GM19240 (cell line): Measurements from ENCODE around the gene ZNF76.

Source experiments
- DNase-seq: peaks from one replicate; pipeline ENCODE4 v3.0.0; 2011; ENCODE audit warnings: low spot score; ENCODE audit not compliant: insufficient read length

ZNF76 gene

GRCh38 chr6:35236223-35236622, 23.3 kb upstream of the ZNF76 start:
- DNase-seq = no peak

GRCh38 chr6:35237476-35237875, 22.1 kb upstream of the ZNF76 start:
- no peak for DNase-seq

DNA sequence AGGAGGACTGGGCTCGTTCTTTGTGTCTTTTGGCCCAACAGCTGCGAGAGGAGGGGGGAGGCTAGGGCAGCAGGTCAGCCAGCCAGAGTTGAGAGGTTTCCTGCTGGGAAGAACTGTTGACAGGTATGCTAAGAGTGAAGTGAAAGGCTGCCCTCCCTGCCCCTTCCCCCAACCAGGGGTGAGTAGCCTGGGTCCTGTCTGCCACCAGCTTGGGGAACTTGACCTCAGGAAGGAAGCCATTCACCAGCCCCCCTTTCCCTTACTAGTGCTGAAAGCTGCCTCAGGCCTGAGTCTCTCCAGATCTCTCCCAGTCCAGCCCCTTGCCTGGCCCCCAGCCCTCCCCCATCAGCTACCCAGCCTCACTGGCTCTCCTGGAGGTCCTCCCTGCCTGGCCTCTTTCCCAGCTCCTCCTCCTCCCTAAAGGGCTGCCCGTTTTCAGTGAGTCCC, 20.7 kb upstream of the ZNF76 start:
- no peak for DNase-seq

DNA sequence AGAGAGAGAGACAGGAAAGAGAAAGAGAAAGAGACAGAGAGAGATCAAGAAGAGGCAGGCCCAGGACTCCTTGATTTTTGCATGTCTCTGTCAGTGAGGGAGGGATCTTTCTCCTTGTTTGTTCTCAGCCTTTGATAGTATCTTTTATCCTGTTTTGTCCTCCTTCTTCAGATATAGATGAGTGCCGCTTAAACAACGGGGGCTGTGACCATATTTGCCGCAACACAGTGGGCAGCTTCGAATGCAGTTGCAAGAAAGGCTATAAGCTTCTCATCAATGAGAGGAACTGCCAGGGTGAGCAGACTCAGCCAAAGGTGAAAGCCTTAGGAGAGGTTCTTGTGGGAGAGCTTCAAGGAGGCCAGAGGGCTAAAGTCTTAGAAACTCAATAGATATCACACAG, 20.0 kb upstream of the ZNF76 start:
- no peak for DNase-seq

DNA sequence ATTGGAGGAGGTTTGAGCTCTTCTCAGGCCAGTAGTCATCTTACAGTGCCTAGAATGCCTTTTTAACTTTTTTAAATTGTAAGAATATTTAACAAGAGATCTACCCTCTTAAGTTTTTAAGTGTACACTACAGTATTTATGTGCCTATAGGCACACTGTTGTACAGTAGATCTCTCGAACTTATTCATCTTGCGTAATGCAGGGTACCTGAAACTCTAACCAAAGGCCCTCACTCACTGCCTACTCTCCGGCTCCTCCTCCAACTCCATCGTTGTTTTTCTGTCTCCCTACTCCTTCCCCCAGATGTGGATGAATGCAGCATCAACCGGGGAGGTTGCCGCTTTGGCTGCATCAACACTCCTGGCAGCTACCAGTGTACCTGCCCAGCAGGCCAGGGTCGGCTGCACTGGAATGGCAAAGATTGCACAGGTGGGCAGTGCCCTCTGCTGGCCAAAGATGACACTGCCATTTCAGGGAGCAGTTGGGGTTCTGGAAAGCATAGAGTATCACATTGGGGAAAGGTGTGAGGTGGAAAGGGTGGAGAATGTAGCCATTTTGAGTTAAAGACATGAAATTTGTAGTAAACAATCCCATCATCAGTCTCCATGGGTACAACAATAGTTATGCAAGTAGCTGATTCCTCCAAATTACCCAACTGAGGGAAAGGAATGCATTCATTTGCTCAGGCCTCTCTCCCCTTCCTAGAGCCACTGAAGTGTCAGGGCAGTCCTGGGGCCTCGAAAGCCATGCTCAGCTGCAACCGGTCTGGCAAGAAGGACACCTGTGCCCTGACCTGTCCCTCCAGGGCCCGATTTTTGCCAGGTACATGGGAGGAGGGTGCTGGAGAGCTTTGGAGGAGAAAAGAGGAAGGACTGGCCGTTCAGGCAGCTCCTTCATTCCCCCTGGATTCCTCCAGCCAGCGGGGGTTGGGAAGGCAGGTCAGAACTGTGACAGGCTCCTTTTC, 18.4 kb upstream of the ZNF76 start:
- DNase-seq = peak; percentile 77

DNA sequence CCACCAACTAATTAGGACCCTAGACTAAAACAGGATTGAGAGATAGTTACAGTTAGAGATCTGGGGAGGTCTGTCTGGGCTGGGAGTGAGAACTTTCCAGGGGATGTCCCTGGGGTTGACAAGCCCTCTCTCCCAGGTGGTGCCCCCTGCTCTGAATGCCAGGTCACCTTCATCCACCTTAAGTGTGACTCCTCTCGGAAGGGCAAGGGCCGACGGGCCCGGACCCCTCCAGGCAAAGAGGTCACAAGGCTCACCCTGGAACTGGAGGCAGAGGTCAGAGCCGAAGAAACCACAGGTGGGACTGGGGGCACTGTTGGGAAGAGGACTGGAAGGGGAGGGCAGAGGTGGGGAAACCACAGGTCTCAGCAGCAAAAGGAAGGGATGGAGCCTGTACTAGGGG, 17.0 kb upstream of the ZNF76 start:
- DNase-seq = no peak

GRCh38 chr6:35242906-35243305, 16.6 kb upstream of the ZNF76 start:
- no peak for DNase-seq

- DNase-seq = no peak
Observed at GRCh38 chr6:35243386-35243958, 16.1 kb upstream of the ZNF76 start.

- DNase-seq = no peak
Observed at GRCh38 chr6:35244551-35244950, 15.0 kb upstream of the ZNF76 start.

GRCh38 chr6:35247642-35248231, 11.8 kb upstream of the ZNF76 start:
- no peak for DNase-seq

- DNase-seq = no peak
Observed at GRCh38 chr6:35248300-35248699, 11.2 kb upstream of the ZNF76 start.

- DNase-seq = no peak
Observed at GRCh38 chr6:35248965-35249364, 10.6 kb upstream of the ZNF76 start.

DNA sequence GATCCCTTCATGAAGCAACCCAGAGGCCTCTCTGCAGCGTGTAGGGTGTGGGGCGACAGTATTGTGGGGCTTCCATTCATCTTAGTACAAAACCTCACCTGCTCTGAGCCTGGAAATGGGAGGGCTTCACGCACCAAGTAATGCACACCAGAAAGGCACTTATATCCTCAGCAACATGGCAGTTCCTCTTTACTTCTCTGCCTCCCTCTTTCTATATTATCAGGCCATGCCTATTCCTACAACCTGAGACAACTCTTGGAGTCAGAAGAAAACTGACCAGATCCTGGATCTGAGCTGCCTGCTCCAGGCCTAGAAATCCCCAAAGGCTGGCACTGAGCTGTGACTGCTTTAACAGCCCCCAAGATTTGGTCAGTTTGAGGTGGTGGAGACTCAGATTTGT, 7.6 kb upstream of the ZNF76 start:
- DNase-seq = no peak

DNA sequence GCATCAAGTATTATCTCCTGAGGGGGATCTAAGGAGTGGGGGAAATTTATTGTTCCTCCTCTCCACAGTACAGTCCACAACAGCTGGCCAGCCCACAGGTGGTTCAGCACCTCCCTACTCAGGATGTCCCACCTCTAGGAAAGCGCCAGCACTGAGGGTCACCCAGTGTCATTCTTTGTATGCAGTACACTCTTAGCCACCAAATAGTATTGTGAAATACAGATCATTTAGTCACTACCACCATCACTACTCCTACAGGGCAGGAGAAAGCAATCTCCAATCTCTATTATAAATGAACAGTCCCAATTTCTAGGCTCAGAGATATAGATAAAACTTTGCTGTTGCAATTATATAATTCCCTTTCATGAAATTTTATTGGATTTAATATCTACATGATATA, 6.3 kb upstream of the ZNF76 start:
- DNase-seq = no peak

DNA sequence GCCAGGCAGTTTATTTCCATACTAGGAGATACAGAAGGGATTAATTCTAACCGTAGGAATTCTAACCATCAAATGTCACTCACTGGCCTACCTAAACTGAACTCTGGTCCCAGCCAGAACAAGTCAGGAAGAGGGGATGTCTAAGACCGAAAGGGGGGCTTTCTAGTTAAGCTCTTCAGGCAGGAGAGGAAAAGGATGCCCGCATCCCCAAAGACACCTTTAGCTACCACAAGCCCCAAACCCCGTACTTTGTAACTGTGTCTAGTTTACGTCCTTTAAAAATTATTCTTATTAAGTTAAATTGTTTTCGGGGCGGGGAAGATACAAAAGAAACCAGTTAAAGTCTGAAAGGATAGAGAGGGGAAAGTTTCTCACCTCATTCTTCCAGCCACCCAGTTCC, 1.2 kb upstream of the ZNF76 start:
- no peak for DNase-seq

GRCh38 chr6:35258858-35259193, 709 bp upstream of the ZNF76 start:
- DNase-seq = peak; percentile 33

- peak; percentile 55 for DNase-seq
Observed at GRCh38 chr6:35259948-35260590, 534 bp downstream of the ZNF76 start.

GRCh38 chr6:35260591-35261570, 1.3 kb downstream of the ZNF76 start:
- DNase-seq = no peak

- no peak for DNase-seq
Observed at GRCh38 chr6:35262596-35262995, 3.1 kb downstream of the ZNF76 start.

- DNase-seq = no peak
Observed at GRCh38 chr6:35264550-35265274, 5.2 kb downstream of the ZNF76 start.
